Ramos (cell line): ENCODE data around the gene HNRNPH2.

Source experiments
- in situ Hi-C: fragments of 300-500 bp; cut with MboI; formaldehyde crosslinking; loops from one replicate; pipeline ENCODE4 v1.14.3; 2022; ENCODE audit warnings: low sequenced_read_pairs; ENCODE audit not compliant: unreplicated experiment

Gene HNRNPH2

DNA sequence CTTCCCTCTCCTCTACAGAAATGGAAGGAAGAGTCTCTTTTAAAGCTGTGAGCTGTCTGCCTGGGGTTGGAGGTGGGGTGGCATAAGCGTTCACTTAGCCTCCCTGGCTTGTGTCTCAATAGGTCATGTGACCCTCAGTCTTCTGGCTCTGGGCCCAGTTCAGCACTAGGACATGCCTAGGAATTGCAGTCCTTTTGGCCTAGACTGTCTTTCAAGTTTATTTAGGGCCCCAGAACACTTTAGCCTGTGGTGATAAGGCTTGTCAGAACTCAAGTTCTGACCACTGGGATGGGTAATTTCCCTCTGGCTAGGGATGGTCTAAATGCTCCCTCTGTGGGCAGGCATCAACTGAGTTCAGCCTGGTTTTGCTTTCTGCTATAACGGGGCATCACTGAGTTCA, 42.9 kb downstream of the HNRNPH2 start:
- in situ Hi-C loops: no loop called here

- in situ Hi-C loops: no loop called here
These were observed 44.0 kb downstream of the HNRNPH2 start for GRCh38 chrX:101452056-101452455.

DNA sequence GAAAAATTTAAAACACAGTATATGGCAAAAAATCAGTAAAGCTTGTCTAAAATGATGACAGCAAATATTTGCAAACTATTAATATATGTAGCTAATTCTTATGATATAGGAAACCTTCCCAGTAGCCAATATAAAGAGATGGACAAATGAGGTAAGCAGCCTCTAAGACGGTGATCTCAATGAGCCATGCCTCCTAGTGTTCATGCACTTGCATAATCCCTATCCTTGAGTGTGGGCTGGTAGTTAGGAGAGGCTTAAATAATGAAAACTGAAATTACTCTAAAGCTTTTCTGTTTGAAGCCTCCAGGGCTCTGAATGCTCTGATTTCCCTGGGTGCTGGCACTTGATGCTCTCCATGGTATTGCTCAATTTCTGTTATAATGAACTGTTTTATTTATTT, 52.6 kb downstream of the HNRNPH2 start:
- in situ Hi-C loops: no loop called here

DNA sequence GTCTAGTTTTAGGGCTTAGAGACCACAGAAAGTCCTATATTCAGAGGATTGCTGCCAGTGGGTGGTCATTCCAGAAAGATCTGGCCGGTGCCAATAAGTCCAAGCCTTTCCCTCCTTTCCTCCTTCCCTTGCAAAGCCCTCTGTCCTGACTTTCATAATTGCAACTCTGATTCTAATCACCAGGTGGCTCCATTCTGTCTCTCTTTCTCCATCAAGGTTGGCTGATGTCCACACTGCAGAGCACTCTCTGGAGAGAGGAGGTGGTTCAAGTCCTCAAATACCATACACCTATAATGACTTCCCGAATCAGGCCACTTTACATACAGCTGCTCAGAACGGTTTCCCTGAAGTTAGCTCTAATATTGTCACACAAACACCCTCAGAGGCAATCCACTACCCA, 54.9 kb downstream of the HNRNPH2 start:
- in situ Hi-C loops: no loop called here
